C4-2B (cell line): ENCODE data around the gene MEGF11.
A peak's percentile ranks its signal among the peaks of the same experiment; 100 is the strongest.

Experiments
- CTCF ChIP-seq: fragments of 450-650 bp; conservative IDR thresholded peaks from 2 replicates; pipeline ENCODE4 v1.5.1; 2017; ENCODE audit warnings: mild to moderate bottlenecking
- ZFX ChIP-seq: fragments of 450-650 bp; IDR thresholded peaks from 2 replicates; pipeline ENCODE4 v1.6.1; 2017

DNA sequence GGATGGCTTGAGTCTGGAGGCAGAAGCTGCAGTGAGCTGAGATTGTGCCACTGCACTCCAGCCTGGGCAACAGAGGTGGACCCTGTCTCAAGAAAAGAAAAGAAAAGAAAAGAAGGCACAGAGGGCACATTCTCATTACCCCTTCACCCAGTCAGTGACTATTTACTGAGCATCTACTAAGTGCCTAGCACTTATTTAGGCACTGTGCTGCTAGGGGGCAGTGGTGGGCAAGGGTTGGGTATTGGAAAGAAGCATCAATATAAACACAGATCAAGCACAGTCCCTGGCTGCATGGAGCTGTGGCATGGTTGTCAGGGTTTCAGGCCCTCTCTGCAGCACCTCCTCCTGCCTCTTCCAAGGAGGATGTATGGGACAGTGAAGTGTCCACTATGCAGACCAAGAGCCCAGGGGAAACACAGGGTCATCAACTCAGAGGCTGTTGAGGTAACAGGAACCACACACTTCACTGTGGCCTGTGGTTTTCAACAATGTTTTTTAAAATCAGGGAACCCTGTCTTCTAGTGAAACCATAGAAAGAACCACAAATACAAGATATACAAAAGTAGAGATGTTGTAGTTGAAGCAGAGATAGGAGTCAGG, 245.8 kb downstream of the MEGF11 start:
- TF ChIP-seq CTCF (peak; percentile 15; the same call in 1 of the 2 replicates), ZFX (no peak)
